Stimulated activated naive CD4-positive, alpha-beta T cell treated with Interleukin-2 at 50 U/mL for 16 hours (primary cell): ENCODE results near the gene WWOX.
A peak's percentile ranks its signal among the peaks of the same experiment; 100 is the strongest.

ENCODE experiments used
- DNase-seq: peaks from one replicate; lab custom pipeline; 2025; lab: John Stamatoyannopoulos, UW

Gene WWOX

GRCh38 chr16:78770353-78771091 is 671.1 kb downstream of the WWOX start:
- DNase-seq, result peak; percentile 80

- DNase-seq, result peak; percentile 49
Measured at GRCh38 chr16:78773291-78773702, 673.8 kb downstream of the WWOX start.

GRCh38 chr16:78773706-78774105 is 674.3 kb downstream of the WWOX start:
- DNase-seq, result no peak

- peak; percentile 84 for DNase-seq
Measured at GRCh38 chr16:78775161-78775561, 675.7 kb downstream of the WWOX start.

- DNase-seq, result peak; percentile 62
Measured at GRCh38 chr16:78778101-78779004, 678.9 kb downstream of the WWOX start.

- no peak for DNase-seq
Measured at GRCh38 chr16:78780808-78781207, 681.4 kb downstream of the WWOX start.

- no peak for DNase-seq
Measured at GRCh38 chr16:78782572-78782971, 683.1 kb downstream of the WWOX start.

- no peak for DNase-seq
Measured at GRCh38 chr16:78783570-78784079, 684.2 kb downstream of the WWOX start.

GRCh38 chr16:78784771-78785170 is 685.3 kb downstream of the WWOX start:
- no peak for DNase-seq

GRCh38 chr16:78785218-78785617 is 685.8 kb downstream of the WWOX start:
- DNase-seq, result no peak

- no peak for DNase-seq
Measured at GRCh38 chr16:78786635-78787034, 687.2 kb downstream of the WWOX start.

- DNase-seq, result no peak
Measured at GRCh38 chr16:78788276-78788675, 688.8 kb downstream of the WWOX start.

GRCh38 chr16:78788696-78789095 is 689.2 kb downstream of the WWOX start:
- DNase-seq, result no peak

GRCh38 chr16:78789561-78789960 is 690.1 kb downstream of the WWOX start:
- DNase-seq, result no peak

- DNase-seq, result no peak
Measured at GRCh38 chr16:78791011-78791410, 691.6 kb downstream of the WWOX start.

- no peak for DNase-seq
Measured at GRCh38 chr16:78791926-78792325, 692.5 kb downstream of the WWOX start.

- DNase-seq, result no peak
Measured at GRCh38 chr16:78792952-78793351, 693.5 kb downstream of the WWOX start.

GRCh38 chr16:78794581-78795250 is 695.3 kb downstream of the WWOX start:
- no peak for DNase-seq

- DNase-seq, result no peak
Measured at GRCh38 chr16:78795433-78795832, 696.0 kb downstream of the WWOX start.

- DNase-seq, result no peak
Measured at GRCh38 chr16:78796221-78796866, 696.9 kb downstream of the WWOX start.

GRCh38 chr16:78799429-78799828 is 700.0 kb downstream of the WWOX start:
- DNase-seq, result no peak

GRCh38 chr16:78800523-78800922 is 701.1 kb downstream of the WWOX start:
- DNase-seq, result no peak
